Stimulated activated CD8-positive, alpha-beta memory T cell treated with anti-CD3 and anti-CD28 coated beads, Interleukin-7, amount 100 ng/mL, for 48 hours (primary cell): ENCODE results near the gene PROK1.

Source experiments
- DNase-seq, 2 donors: peaks; one replicate each; pipeline ENCODE4 v3.0.0-alpha.2; 2020; ENCODE audit warnings: low read depth in 1 of 2; ENCODE audit errors: extremely low read depth in 1 of 2

PROK1 gene

DNA sequence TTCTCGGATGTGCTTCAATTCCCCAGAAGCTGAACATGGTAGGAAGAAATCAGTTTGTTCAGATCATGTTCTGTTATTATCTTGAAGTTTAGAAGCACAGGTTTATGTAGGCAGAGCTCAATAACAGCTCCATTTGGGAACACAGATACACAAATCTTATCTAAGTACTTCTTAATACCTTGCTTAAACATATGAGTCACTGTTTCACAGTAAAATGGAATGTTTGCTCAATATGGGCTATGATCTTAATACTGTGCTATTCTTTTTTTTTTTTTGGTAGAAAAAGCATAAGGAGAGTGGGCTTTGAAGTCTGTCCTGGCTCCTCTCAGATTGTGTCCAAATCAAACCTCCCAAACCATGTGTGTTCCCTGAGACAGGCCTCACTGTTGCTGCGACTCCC lies 13.4 kb downstream of the PROK1 start:
- no peak for DNase-seq

DNA sequence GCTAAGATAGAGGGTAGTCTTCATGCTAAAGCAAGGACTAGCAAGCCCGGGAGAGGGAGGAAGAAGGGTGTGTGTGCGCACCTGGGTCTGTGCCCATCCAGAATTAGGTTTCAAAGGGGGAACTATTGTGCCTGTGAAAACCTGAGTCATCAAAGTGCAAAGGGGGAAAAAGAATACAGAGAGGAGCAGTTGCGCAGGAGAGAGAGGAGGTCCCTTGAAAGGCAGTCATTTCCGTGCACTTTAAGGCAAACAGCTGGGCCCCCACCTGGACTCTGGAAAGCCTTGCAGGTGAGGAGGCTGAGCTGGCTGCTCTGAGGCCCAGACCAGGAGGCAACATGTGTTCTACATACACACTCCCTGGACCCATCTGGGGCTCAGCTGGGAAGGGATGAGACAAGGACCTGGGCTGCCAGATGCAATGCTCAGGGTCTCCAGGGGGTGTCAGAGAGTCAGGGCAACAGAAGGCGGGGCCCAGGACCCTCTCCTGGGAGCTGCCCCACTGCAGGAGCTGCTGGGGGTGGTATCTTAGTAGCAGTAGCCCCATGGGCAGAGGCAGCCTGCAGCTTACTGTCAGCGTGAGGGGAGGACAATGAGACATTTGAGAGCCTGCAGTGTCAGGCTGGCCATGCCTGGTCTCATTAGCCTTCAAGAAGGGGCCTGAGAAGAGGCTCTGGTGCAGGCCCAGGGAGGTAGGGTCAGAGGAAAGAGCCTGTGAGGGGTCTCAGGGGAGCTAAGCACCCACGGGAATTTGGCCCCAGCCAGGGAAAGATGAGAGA lies 14.3 kb downstream of the PROK1 start:
- no peak for DNase-seq

GRCh38 chr1:110465814-110466380 lies 14.9 kb downstream of the PROK1 start:
- no peak for DNase-seq

GRCh38 chr1:110466646-110467280 lies 15.8 kb downstream of the PROK1 start:
- no peak for DNase-seq

GRCh38 chr1:110471131-110471530 lies 20.2 kb downstream of the PROK1 start:
- DNase-seq: no peak

DNA sequence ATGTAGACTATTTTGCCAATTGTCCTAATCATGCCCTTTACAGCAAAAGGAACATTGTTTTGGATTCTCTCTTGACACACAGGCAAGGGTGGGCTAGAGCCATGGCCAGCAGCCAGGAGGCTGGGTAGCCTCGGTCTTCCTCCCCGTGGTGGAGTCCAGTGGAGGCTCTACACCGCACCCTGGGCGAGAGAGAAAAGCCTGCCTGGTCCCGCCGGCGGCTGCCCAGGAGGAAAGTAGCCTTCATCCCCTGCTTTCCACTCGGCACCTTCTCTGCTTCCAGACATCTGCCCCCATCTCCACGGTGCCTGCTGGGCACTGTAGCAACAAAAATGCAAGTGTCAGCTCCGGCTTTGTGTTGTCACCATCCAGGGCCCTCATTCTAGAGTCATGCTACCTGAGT lies 21.6 kb downstream of the PROK1 start:
- no peak for DNase-seq

DNA sequence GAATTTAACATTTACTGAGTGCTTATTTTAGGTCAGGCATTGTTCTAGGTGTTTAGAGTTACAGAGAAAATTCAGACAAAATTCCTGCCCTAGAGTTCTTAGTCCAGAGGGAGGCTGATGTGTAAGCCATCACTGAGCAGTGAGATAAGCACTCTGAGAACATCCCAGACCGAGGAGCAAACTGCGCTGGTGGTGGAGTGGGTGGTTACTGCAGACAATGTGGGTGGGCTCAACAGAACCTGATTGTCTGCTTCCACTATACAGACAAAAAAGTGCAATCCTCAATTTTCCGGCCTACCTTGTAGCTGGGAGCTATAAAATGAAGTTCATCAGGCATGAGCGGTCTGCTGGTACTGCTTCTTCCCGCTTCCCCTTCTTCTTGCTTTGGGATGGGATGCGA lies 23.5 kb downstream of the PROK1 start:
- no peak for DNase-seq

GRCh38 chr1:110475362-110476027 lies 24.5 kb downstream of the PROK1 start:
- DNase-seq: no peak

DNA sequence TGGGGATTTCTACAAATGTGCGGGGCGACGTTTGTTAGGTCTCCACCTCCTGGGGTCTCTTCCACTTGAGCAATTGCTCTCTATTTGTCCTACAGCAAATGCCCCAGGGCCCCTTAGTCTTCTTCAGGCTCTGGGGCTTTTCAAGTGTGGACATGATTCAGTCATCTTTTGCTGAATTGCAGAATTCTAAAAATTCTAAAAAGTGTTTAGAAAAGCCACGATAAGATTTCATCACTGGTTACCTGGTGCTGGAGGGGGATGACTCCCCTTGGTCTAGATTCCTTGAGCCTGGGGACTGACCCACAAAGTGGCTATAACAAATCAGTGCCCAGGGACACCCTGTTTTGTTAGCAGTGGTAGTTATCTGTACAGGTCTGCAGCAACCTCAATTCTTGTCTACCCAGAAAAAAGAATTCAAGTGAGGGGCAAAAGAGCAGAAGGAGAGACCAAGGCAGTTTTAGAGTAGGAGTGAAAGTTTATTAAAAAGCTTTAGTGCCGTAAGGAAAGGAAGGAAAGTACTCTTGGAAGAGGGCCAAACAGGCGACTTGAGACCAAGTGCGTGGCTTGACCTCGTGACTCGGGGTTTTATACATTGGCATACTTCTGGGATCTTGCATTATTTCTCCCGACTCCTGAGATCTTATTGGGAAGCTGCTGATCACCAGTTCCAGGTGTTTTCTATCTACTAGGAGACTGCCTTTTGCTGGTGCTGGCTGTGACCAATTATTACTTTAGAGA lies 25.2 kb downstream of the PROK1 start:
- DNase-seq: no peak

- no peak for DNase-seq
Observed at GRCh38 chr1:110477041-110477440, 26.1 kb downstream of the PROK1 start.

DNA sequence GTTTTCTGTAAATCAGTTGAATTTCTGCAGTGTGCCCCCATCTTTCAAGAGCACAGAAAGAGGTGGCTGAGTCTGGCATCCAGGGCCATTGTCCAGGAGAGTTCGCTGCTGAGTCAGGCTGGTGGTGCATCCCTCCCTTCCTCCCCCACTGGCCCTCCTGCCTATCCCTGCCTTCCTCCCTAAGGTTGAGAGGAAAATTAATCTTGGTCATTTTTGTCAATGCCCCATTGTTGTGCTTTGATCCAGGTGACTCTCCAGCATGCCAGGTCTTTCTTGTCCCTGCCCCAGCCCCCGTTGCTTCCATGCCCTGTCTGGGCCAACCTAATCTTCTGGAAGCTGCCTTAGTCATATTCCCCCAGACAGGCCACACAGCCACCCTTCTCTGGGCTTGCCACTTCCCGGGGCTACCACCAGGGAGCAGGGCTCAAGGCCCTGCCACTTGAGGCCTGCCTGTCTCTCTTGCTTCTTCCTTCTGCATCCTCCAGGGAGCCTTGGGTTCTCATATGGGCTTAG lies 26.6 kb downstream of the PROK1 start:
- DNase-seq: no peak

DNA sequence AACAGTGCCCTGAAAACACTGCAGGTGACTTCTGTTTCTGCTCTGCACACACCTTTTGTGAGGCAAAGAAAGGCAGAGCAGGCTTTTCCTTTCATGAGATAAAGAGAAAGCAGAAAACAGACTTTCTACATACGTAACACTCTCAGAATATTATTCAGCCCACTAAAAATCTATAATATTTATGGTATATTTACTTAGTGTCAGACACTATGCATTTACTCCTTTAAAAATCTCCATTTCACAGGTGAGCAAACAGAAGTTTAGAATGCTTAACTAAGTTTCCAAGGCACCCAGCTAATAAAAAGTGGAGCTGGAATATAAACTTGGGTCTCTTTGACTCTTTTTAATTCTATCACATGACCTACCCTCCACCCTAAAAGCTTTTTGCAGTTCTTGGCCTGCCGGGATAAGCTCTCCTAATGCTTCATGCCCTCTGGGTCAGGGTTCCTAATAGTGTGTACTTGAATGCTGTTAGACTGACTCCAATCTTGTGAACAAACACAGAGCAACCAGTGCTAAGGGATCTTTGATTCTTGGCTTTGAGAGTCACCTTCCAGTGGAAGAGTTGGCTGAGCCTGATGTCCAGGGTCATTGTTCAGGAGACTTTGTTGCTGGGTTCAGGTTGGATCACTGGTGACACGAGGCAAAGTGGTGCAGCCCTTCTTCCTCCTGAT lies 27.2 kb downstream of the PROK1 start:
- no peak for DNase-seq

- DNase-seq: no peak
Observed at GRCh38 chr1:110478886-110479285, 27.9 kb downstream of the PROK1 start.

DNA sequence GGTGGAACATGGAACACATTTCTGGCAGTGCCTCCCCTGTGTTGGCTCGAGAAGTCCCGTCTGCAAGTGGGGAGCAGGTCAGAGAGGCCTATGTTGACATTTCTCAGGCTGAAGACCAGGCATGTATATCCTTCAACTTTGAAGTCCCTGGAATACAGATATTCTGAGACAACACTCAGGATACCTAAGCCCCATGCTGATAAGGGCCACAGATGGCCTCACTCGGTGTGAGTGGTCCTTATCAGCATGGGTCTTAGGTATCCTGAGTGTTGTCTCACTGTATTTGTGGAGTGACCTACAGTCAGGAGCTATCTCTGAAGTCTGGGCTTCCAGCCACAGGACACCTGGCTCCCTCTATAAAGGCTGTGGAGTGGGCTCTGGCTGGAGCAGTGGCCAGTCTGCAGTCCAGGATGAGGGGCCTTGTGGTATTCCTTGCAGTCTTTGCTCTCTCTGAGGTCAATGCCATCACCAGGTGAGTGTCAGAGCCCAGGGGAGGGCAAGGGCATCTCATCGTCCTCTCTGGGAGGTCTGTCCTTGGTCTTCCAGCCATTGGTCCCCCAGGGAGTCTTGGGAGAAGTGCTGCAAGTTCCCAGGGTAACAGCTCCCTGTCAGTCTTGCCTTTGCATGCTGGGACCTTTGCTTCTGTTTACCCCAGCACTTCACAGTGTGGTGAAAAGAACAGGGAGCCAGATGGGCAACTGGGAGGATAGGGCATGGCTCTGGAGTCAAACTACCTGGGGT lies 29.6 kb downstream of the PROK1 start:
- no peak for DNase-seq

DNA sequence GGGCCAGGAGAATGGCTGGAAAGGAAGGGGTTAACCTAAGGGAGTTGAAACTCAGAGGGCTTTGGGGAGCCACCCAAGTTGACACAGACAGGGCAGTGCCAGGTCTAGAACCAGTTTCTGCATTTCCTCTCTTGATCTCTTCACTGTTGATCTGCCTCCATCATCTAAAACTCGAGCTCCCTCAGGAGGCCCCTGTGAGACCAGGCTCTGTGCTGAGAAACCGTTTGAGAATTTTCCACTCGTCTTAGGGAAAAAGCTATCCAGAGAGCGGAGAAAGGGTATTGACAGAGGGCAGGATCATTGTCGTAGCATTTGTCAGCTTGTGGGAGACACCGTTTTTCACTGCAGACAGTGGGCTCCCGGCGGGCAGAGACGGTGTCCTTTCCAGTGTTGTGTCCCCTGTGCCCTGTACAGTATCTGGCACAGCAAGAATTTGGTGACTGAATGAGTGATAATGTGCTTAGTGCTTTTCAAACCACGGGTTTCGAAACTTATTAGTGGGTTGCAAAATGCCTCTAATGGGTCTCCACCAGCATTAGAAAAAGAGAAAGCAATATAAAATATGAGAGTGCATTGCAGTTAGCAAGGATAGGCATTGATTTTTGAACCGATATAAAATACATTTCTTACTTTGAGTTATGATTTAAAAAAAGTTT lies 31.1 kb downstream of the PROK1 start:
- DNase-seq: no peak

GRCh38 chr1:110482662-110483307 lies 31.8 kb downstream of the PROK1 start:
- DNase-seq: no peak

DNA sequence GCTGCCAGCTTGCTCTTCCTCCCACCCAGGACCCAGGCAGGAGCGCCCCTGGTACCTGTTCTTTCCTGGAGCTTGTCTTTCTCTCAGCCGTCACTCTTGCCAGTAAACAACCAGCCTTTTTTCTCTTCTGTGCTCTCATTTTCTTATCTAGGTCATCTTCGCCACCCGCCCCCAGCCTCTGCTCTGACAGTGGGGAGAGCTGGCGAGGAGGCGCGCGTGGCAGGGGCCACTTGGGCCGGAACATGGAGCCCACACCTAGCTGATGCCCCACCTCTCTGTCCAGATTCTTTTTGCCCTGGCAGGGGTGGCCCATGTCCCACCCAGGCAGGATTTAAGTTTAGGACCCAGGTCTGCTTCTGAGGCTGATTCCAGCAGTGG lies 32.3 kb downstream of the PROK1 start:
- DNase-seq: no peak

GRCh38 chr1:110484801-110485200 lies 33.9 kb downstream of the PROK1 start:
- no peak for DNase-seq

DNA sequence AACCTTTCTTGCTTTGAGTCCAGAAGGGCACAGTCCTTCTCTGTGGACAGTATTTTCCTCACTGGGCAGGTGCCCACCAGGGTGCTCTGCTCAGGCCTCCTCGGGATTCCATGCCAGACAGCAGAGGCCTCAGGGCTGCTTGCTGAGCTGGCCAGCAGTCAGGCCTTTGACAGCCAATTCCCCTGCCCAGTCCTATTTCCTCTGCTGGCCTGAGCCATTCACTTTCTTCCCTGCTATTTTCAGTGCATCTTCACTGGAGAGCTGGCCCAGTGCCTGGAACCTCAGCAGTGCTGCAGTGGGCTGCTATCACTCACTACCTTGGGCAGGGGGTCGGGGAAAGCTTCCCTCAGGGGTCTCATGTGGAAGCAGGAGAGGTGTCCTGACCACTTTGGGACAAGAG lies 34.8 kb downstream of the PROK1 start:
- no peak for DNase-seq
